ENCODE results near the gene MLC1.
A peak's percentile ranks its signal among the peaks of the same experiment; 100 is the strongest.

MLC1 gene

GRCh38 chr22:50119169-50119767, 34.0 kb upstream of the MLC1 start:
- Histone ChIP-seq H3K4me1 (ENCODE audit: control insufficient read depth in 2 of 2, insufficient read depth in 1 of 2, low read depth in 1 of 2, low read length in 2 of 2) (peaks cover 7% of the 10 kb centered on the region in 2 donors), H2BK5ac (ENCODE audit: low read length) (no peak overlapping the region), H2BK12ac (ENCODE audit: low read length) (no peak overlapping the region), H3K79me1 (ENCODE audit: low read depth, low read length) (no peaks in the 10 kb centered on the region), H3K14ac (ENCODE audit: low read length) (no peak overlapping the region), H4K91ac (ENCODE audit: low read depth, low read length, poor library complexity) (no peak overlapping the region), H2BK15ac (ENCODE audit: low read length) (no peak overlapping the region), H3K9ac (ENCODE audit: low read depth, low read length, poor library complexity) (no peak overlapping the region), H2AK5ac (ENCODE audit: low read depth, low read length) (no peak overlapping the region), H3K9me3 (replicated peaks in 1 of 2; ENCODE audit: control insufficient read depth in 2 of 2, insufficient read depth in 1 of 2, low read depth in 1 of 2, low read length in 2 of 2) (peaks cover 2 to 13% of the 10 kb centered on the region in 2 donors), H3K4ac (ENCODE audit: low read length) (no peak overlapping the region), H3K27ac (replicated peaks; ENCODE audit: low read length) (no peak overlapping the region), H3K4me3 (ENCODE audit: low read length in 2 of 2) (no peak overlapping the region), H3K27me3 (ENCODE audit: control insufficient read depth in 3 of 3, insufficient read depth in 3 of 3, low read depth in 1 of 3, low read length in 3 of 3) (peaks cover 0 to 38% (median 0%) of the 10 kb centered on the region in 3 experiments), H3K36me3 (replicated peaks in 1 of 2; ENCODE audit: control insufficient read depth in 2 of 2, insufficient read depth in 2 of 2, low read length in 2 of 2) (no peaks in the 10 kb centered on the region), H3K23ac (ENCODE audit: low read depth, low read length, poor library complexity) (no peak overlapping the region), H3K18ac (ENCODE audit: low read length) (no peak overlapping the region), H2BK120ac (ENCODE audit: low read depth, low read length) (no peak overlapping the region), H2AFZ (ENCODE audit: low read length) (no peak overlapping the region), H3K4me2 (ENCODE audit: insufficient read depth, low read length, poor library complexity, severe bottlenecking) (no peak overlapping the region), H4K8ac (ENCODE audit: low read depth, low read length) (no peak overlapping the region)
- no CpG with 5 or more reads among the region's 14 CpGs for WGBS, 2 donors (ENCODE audit: extremely low coverage in 2 of 2, insufficient read length in 2 of 2, insufficient replicate concordance in 1 of 2)
- no peak for DNase-seq (ENCODE audit: low spot score)

- no peak for DNase-seq (ENCODE audit: low spot score)
- WGBS, 2 donors (ENCODE audit: extremely low coverage in 2 of 2, insufficient read length in 2 of 2, insufficient replicate concordance in 1 of 2) = no CpG with 5 or more reads among the region's 10 CpGs
Measured at GRCh38 chr22:50118557-50119168, 33.4 kb upstream of the MLC1 start.

GRCh38 chr22:50118129-50118528, 32.9 kb upstream of the MLC1 start:
- H2AK5ac ChIP-seq (ENCODE audit: low read depth, low read length) = no peak overlapping the region
- no peak overlapping the region for H2BK15ac ChIP-seq (ENCODE audit: low read length)
- H4K91ac ChIP-seq (ENCODE audit: low read depth, low read length, poor library complexity) = no peak overlapping the region
- no peak overlapping the region for H2BK5ac ChIP-seq (ENCODE audit: low read length)
- no peak overlapping the region for H3K9ac ChIP-seq (ENCODE audit: low read depth, low read length, poor library complexity)
- H2AFZ ChIP-seq (ENCODE audit: low read length) = no peak overlapping the region
- no peaks in the 10 kb centered on the region for H3K79me1 ChIP-seq (ENCODE audit: low read depth, low read length)
- no peak for DNase-seq (ENCODE audit: low spot score)
- no peak overlapping the region for H3K23ac ChIP-seq (ENCODE audit: low read depth, low read length, poor library complexity)
- no peak overlapping the region for H3K4me3 ChIP-seq (ENCODE audit: low read length in 2 of 2)
- no peak overlapping the region for H2BK120ac ChIP-seq (ENCODE audit: low read depth, low read length)
- H3K18ac ChIP-seq (ENCODE audit: low read length) = no peak overlapping the region
- no peaks in the 10 kb centered on the region for H3K36me3 ChIP-seq (replicated peaks in 1 of 2; ENCODE audit: control insufficient read depth in 2 of 2, insufficient read depth in 2 of 2, low read length in 2 of 2)
- peaks cover 0 to 38% (median 0%) of the 10 kb centered on the region in 3 experiments for H3K27me3 ChIP-seq (ENCODE audit: control insufficient read depth in 3 of 3, insufficient read depth in 3 of 3, low read depth in 1 of 3, low read length in 3 of 3)
- no peak overlapping the region for H2BK12ac ChIP-seq (ENCODE audit: low read length)
- H4K8ac ChIP-seq (ENCODE audit: low read depth, low read length) = no peak overlapping the region
- H3K4me2 ChIP-seq (ENCODE audit: insufficient read depth, low read length, poor library complexity, severe bottlenecking) = no peak overlapping the region
- H3K9me3 ChIP-seq (replicated peaks in 1 of 2; ENCODE audit: control insufficient read depth in 2 of 2, insufficient read depth in 1 of 2, low read depth in 1 of 2, low read length in 2 of 2) = peaks cover 2 to 9% of the 10 kb centered on the region in 2 donors
- no peak overlapping the region for H3K14ac ChIP-seq (ENCODE audit: low read length)
- no peak overlapping the region for H3K27ac ChIP-seq (replicated peaks; ENCODE audit: low read length)
- WGBS, 2 donors (ENCODE audit: extremely low coverage in 2 of 2, insufficient read length in 2 of 2, insufficient replicate concordance in 1 of 2) = no CpG with 5 or more reads among the region's 3 CpGs
- H3K4me1 ChIP-seq (ENCODE audit: control insufficient read depth in 2 of 2, insufficient read depth in 1 of 2, low read depth in 1 of 2, low read length in 2 of 2) = peaks cover 7% of the 10 kb centered on the region in 2 donors
- no peak overlapping the region for H3K4ac ChIP-seq (ENCODE audit: low read length)

More at GRCh38 chr22:50118557-50119168, 33.4 kb upstream of the MLC1 start:
- Histone ChIP-seq H3K4me3 (ENCODE audit: low read length in 2 of 2) (no peak overlapping the region), H3K23ac (ENCODE audit: low read depth, low read length, poor library complexity) (no peak overlapping the region), H3K27me3 (ENCODE audit: control insufficient read depth in 3 of 3, insufficient read depth in 3 of 3, low read depth in 1 of 3, low read length in 3 of 3) (peaks cover 0 to 38% (median 0%) of the 10 kb centered on the region in 3 experiments), H3K36me3 (replicated peaks in 1 of 2; ENCODE audit: control insufficient read depth in 2 of 2, insufficient read depth in 2 of 2, low read length in 2 of 2) (no peaks in the 10 kb centered on the region), H3K4me1 (ENCODE audit: control insufficient read depth in 2 of 2, insufficient read depth in 1 of 2, low read depth in 1 of 2, low read length in 2 of 2) (peaks cover 7% of the 10 kb centered on the region in 2 donors), H3K79me1 (ENCODE audit: low read depth, low read length) (no peaks in the 10 kb centered on the region), H2BK120ac (ENCODE audit: low read depth, low read length) (no peak overlapping the region), H2BK5ac (ENCODE audit: low read length) (no peak overlapping the region), H3K4ac (ENCODE audit: low read length) (no peak overlapping the region), H3K14ac (ENCODE audit: low read length) (no peak overlapping the region), H4K91ac (ENCODE audit: low read depth, low read length, poor library complexity) (no peak overlapping the region), H3K9ac (ENCODE audit: low read depth, low read length, poor library complexity) (no peak overlapping the region), H2BK12ac (ENCODE audit: low read length) (no peak overlapping the region), H3K27ac (replicated peaks; ENCODE audit: low read length) (no peak overlapping the region), H3K18ac (ENCODE audit: low read length) (no peak overlapping the region), H3K9me3 (replicated peaks in 1 of 2; ENCODE audit: control insufficient read depth in 2 of 2, insufficient read depth in 1 of 2, low read depth in 1 of 2, low read length in 2 of 2) (peaks cover 2 to 13% of the 10 kb centered on the region in 2 donors), H2BK15ac (ENCODE audit: low read length) (no peak overlapping the region), H4K8ac (ENCODE audit: low read depth, low read length) (no peak overlapping the region), H2AK5ac (ENCODE audit: low read depth, low read length) (no peak overlapping the region), H2AFZ (ENCODE audit: low read length) (peak overlapping the region; percentile 7), H3K4me2 (ENCODE audit: insufficient read depth, low read length, poor library complexity, severe bottlenecking) (no peak overlapping the region)

GRCh38 chr22:50117168-50117762, 32.0 kb upstream of the MLC1 start:
- no peak overlapping the region for H2AK5ac ChIP-seq (ENCODE audit: low read depth, low read length)

More at GRCh38 chr22:50117168-50117762, 32.0 kb upstream of the MLC1 start:
- Histone ChIP-seq H3K27me3 (ENCODE audit: control insufficient read depth in 3 of 3, insufficient read depth in 3 of 3, low read depth in 1 of 3, low read length in 3 of 3) (peaks cover 0 to 45% (median 0%) of the 10 kb centered on the region in 3 experiments), H4K91ac (ENCODE audit: low read depth, low read length, poor library complexity) (no peak overlapping the region), H3K18ac (ENCODE audit: low read length) (no peak overlapping the region), H2BK15ac (ENCODE audit: low read length) (no peak overlapping the region), H2BK5ac (ENCODE audit: low read length) (no peak overlapping the region), H3K9ac (ENCODE audit: low read depth, low read length, poor library complexity) (no peak overlapping the region), H3K14ac (ENCODE audit: low read length) (no peak overlapping the region), H2BK120ac (ENCODE audit: low read depth, low read length) (no peak overlapping the region), H3K23ac (ENCODE audit: low read depth, low read length, poor library complexity) (no peak overlapping the region), H3K36me3 (replicated peaks in 1 of 2; ENCODE audit: control insufficient read depth in 2 of 2, insufficient read depth in 2 of 2, low read length in 2 of 2) (no peaks in the 10 kb centered on the region), H3K4me3 (ENCODE audit: low read length in 2 of 2) (no peak overlapping the region), H3K4me2 (ENCODE audit: insufficient read depth, low read length, poor library complexity, severe bottlenecking) (no peak overlapping the region), H3K9me3 (replicated peaks in 1 of 2; ENCODE audit: control insufficient read depth in 2 of 2, insufficient read depth in 1 of 2, low read depth in 1 of 2, low read length in 2 of 2) (peaks cover 0 to 5% of the 10 kb centered on the region in 2 donors), H4K8ac (ENCODE audit: low read depth, low read length) (peak overlapping the region; percentile 43), H2BK12ac (ENCODE audit: low read length) (no peak overlapping the region), H3K79me1 (ENCODE audit: low read depth, low read length) (peaks cover 1% of the 10 kb centered on the region), H3K4ac (ENCODE audit: low read length) (no peak overlapping the region), H2AFZ (ENCODE audit: low read length) (no peak overlapping the region), H3K27ac (replicated peaks; ENCODE audit: low read length) (no peak overlapping the region), H3K4me1 (ENCODE audit: control insufficient read depth in 2 of 2, insufficient read depth in 1 of 2, low read depth in 1 of 2, low read length in 2 of 2) (peaks cover 7 to 9% of the 10 kb centered on the region in 2 donors)
- no CpG with 5 or more reads among the region's 19 CpGs for WGBS, 2 donors (ENCODE audit: extremely low coverage in 2 of 2, insufficient read length in 2 of 2, insufficient replicate concordance in 1 of 2)
- no peak for DNase-seq (ENCODE audit: low spot score)
